ENCODE results near the gene CBX7.

Gene CBX7

GRCh38 chr22:39090426-39091064 lies 61.9 kb downstream of the CBX7 start:
- DNase-seq: no peak

DNA sequence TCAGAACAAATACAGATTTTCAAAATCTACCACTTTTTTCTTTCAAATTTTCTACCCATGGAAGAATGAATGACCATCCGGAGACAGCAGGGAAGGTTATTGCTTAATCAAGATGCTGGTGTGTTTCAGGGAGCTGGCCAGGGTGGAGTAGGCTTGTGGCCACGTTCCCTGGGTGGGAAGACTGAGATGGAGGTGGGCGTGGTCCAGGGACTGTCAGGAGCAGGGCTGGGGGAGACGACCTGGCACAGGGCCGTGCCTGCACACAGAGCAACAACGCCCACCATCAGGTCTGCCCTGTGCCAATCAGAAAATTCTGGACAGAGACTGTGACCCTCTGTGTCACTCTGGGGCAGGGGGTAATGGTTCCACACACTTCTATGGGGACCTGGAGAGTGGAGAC lies 62.6 kb downstream of the CBX7 start:
- no peak for DNase-seq

DNA sequence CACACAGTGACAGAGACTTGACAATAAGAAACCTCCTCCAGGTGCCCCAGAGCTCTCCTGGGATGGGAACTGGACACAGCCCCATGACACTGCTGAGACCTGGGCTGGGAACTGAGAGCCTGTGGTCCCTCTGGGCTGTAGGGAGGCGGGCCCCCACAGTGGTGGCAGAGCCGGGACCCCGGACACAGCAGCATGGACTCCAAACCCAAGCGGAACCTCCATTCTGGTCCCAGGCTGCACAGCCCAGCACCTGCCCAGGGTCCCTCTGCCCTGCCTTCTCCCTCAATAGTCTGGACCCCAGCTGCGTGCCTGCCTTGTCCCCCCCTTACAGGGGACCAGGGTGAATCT lies 63.8 kb downstream of the CBX7 start:
- DNase-seq: no peak

DNA sequence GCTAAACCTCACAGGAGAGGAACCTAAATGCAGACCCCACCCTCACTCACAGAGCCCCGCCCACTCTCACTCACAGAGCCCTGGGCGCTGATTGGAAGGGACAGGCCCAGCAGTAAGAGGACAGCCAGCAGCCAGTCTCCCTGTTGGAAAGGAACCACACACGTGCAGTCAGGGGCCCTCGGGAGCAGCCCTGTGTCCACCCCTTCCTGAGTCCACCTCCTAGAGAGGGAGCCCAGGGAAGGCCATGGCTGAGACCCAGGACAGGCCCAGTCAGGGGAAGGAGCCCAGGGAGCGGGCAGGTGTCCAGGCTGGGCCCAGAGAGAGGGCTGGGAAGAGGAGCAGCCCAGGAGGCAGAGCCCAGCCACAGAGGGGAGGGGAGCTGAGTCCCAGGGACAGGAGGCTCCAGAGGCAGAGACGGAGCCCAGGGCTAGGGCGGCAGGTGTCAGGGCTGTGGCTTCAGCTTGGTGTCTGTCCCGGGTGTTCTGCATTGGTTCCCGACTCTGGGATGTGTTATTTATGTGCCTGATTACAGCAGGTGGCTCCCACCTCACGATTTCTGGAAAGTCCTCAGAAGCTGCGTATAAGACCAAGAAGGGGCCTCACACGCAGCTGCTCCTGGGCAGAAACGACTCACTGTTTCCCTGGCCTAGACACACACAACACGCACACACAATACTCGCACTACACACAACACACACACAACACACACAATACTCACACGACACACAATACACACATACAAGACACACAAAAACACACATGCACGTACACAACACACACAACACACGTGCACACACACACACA lies 64.4 kb downstream of the CBX7 start:
- DNase-seq: no peak

DNA sequence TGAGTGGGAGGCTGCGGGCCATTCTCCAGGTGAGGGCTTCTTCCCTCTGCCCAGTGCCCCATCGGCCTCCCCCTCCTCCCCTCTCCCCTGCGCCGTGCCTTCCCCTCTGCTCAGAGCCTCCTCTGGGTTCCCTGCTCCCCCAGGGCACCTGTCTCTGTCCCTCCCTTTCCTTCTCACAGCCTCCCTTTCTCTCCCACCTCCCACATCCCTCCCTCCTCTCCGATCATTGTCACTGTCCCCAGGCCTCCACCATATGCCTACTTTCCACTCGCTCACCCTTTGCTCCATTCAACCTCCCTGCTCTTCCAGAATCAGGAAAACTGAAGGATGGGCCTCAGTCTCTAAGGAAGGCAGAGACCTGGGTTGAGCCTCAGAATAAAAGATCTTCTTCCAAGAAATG lies 65.4 kb downstream of the CBX7 start:
- DNase-seq: no peak

- no peak for DNase-seq
These were observed 67.8 kb downstream of the CBX7 start for GRCh38 chr22:39084666-39085065.

GRCh38 chr22:39083212-39084165 lies 69.0 kb downstream of the CBX7 start:
- DNase-seq: no peak

DNA sequence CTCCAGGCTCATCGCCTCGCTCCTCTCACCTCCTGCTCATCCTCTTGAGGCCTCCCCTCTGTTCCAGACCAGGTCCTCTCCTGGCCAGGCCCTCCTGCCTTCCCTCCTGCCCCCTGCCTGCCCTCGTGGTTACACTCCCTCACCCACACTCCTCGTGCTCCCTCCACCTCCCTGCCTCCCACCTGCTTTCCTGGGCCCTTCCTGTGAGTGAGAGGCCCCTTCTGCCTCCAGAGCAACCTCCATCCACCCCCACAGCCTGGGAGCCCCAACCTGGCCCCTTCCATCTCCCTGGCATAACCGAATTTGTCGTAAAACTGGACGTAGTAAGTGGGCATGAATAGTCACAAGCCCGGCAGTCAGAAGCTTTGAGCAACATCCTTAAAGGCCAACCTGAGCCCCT lies 70.9 kb downstream of the CBX7 start:
- DNase-seq: no peak

GRCh38 chr22:39081016-39081415 lies 71.5 kb downstream of the CBX7 start:
- no peak for DNase-seq
